B cell (primary cell): ENCODE measurements around the gene KYNU. TPM values are rescaled to one million over a fixed set of nuclear protein-coding genes. Genes with fewer than 3 reads are reported as not detected.
A peak's percentile ranks its signal among the peaks of the same experiment; 100 is the strongest.

ENCODE experiments used
- ATAC-seq: fragments of 200-7000 bp; cut with Tn5 transposase; one replicate; pipeline ENCODE4 v1.10.0; 2021; ENCODE audit warnings: low read depth, mild to moderate bottlenecking, moderate number of reproducible peaks, moderate library complexity
- CTCF ChIA-PET: fragments of 350-600 bp; sonication (Branson Sonifier 250); formaldehyde crosslinking; loops from one replicate; lab custom pipeline; 2021; ENCODE audit warnings: antibody characterized with exemption, inconsistent platforms; lab: Charles Lee
- POLR2A ChIA-PET: fragments of 350-600 bp; sonication (Branson Sonifier 250); formaldehyde crosslinking; loops from one replicate; lab custom pipeline; 2021; ENCODE audit warnings: antibody characterized with exemption; lab: Charles Lee
- DNase-seq: peaks from one replicate; pipeline ENCODE4 v3.0.0; 2013
- H2AFZ ChIP-seq: 2 replicates; pipeline ENCODE4 v1.6.1; 2012; ENCODE audit warnings: mild to moderate bottlenecking, low read depth, low read length; ENCODE audit not compliant: insufficient read depth, poor library complexity, severe bottlenecking
- H3K27ac ChIP-seq, 2 donors: 1 replicate in 1 of 2; 2 replicates in 1 of 2; pipeline ENCODE4 v1.5.1; 2012 to 2013; ENCODE audit warnings: low read length in 2 of 2, mild to moderate bottlenecking in 2 of 2, moderate library complexity in 1 of 2
- H3K27me3 ChIP-seq, 4 experiments: fragments of 200-600 bp in 1 of 4; sonication (generic) in 1 of 4; replicated peaks in 1 of 4; 1 replicate in 2 of 4; 2 replicates in 2 of 4; pipeline versions ENCODE4 v1.6.1 to v1.7.0; 2013 to 2016; ENCODE audit warnings: low read length in 3 of 4, mild to moderate bottlenecking in 2 of 4, mixed read lengths in 1 of 4, moderate library complexity in 1 of 4; ENCODE audit not compliant: insufficient read depth in 4 of 4, control insufficient read depth in 3 of 4; ENCODE audit errors: control extremely low read depth in 1 of 4
- H3K36me3 ChIP-seq, 2 experiments: replicated peaks in 1 of 2; 1 replicate in 1 of 2; 2 replicates in 1 of 2; pipeline versions ENCODE4 v1.6.1 to v1.7.1; 2013; ENCODE audit warnings: low read length in 1 of 2; ENCODE audit not compliant: insufficient read depth in 2 of 2, control insufficient read depth in 1 of 2; ENCODE audit errors: control extremely low read depth in 1 of 2, extremely low read depth in 1 of 2
- H3K4me1 ChIP-seq, 2 donors: fragments of 200-600 bp in 1 of 2; sonication (generic) in 1 of 2; 1 replicate in 1 of 2; 2 replicates in 1 of 2; pipeline versions ENCODE4 v1.5.1 to v1.6.1; 2013 to 2017; ENCODE audit warnings: low read length in 2 of 2; ENCODE audit not compliant: control insufficient read depth in 2 of 2, insufficient read depth in 2 of 2
- H3K4me2 ChIP-seq: replicated peaks from 2 replicates; pipeline ENCODE3; 2012; ENCODE audit warnings: mild to moderate bottlenecking, low read depth, low read length; ENCODE audit not compliant: poor library complexity, severe bottlenecking
- H3K4me3 ChIP-seq, 5 experiments: fragments of 200-600 bp in 1 of 5; sonication (generic) in 1 of 5; 1 replicate in 3 of 5; 2 replicates in 2 of 5; pipeline versions ENCODE4 v1.5.1 to v1.7.0; 2011 to 2016; ENCODE audit warnings: low read length in 4 of 5, mild to moderate bottlenecking in 4 of 5, low read depth in 2 of 5, control low read depth in 1 of 5, moderate library complexity in 1 of 5; ENCODE audit not compliant: insufficient read depth in 1 of 5; ENCODE audit errors: control extremely low read depth in 1 of 5, extremely low read depth in 1 of 5
- H3K79me2 ChIP-seq: fragments of 200-600 bp; sonication (generic); one replicate; pipeline ENCODE4 v1.6.0; 2016; ENCODE audit warnings: low read length; ENCODE audit not compliant: control insufficient read depth, insufficient read depth
- H3K9ac ChIP-seq: fragments of 200-600 bp; sonication (generic); 2 replicates; pipeline ENCODE4 v1.6.1; 2017; ENCODE audit warnings: mild to moderate bottlenecking, low read length, moderate library complexity
- H3K9me3 ChIP-seq, 3 donors: one replicate each; pipeline versions ENCODE4 v1.6.1 to v1.7.1; 2013; ENCODE audit warnings: low read length in 2 of 3; ENCODE audit not compliant: control insufficient read depth in 2 of 3, insufficient read depth in 1 of 3; ENCODE audit errors: control extremely low read depth in 1 of 3
- H4K20me1 ChIP-seq: 2 replicates; pipeline ENCODE4 v1.6.0; 2012; ENCODE audit warnings: mild to moderate bottlenecking, low read length; ENCODE audit not compliant: insufficient read depth, control insufficient read depth, poor library complexity, severe bottlenecking
- H3K27ac Mint-ChIP-seq: one replicate; pipeline ENCODE4 v1.8.0; 2021; ENCODE audit warnings: mixed read lengths
- H3K27me3 Mint-ChIP-seq: one replicate; pipeline ENCODE4 v1.8.0; 2021; ENCODE audit warnings: mixed read lengths
- H3K4me1 Mint-ChIP-seq: one replicate; pipeline ENCODE4 v1.8.0; 2021; ENCODE audit warnings: mixed read lengths
- H3K4me3 Mint-ChIP-seq: one replicate; pipeline ENCODE4 v1.8.0; 2021; ENCODE audit warnings: mixed read lengths
- H3K9me3 Mint-ChIP-seq: one replicate; pipeline ENCODE4 v1.8.0; 2022; ENCODE audit warnings: mixed read lengths; ENCODE audit not compliant: insufficient read depth
- CTCF ChIP-seq: fragments of 200-600 bp; IDR thresholded peaks from one replicate; pipeline ENCODE4 v1.8.0; 2022; ENCODE audit warnings: antibody characterized with exemption, mild to moderate bottlenecking
- EZH2 ChIP-seq: IDR thresholded peaks from 2 replicates; pipeline ENCODE4 v1.6.1; 2012; ENCODE audit warnings: borderline replicate concordance, low read depth, mild to moderate bottlenecking, moderate library complexity, low read length; ENCODE audit not compliant: insufficient read depth, poor library complexity, severe bottlenecking
- WGBS: methylation state at CpG from one replicate; pipeline ENCODE4 v1.1.5; 2013; ENCODE audit warnings: missing lambda C conversion rate; ENCODE audit not compliant: insufficient coverage; 5-methylcytosine and 5-hydroxymethylcytosine counted together
- intact Hi-C: fragments of 100-400 bp; cut with micrococcal nuclease; formaldehyde crosslinking; loops from one replicate; pipeline ENCODE4 v1.10.0; 2022
- polyA plus RNA-seq: library from polyadenylated mRNA; depleted of rRNA; stranded (reverse); fragments of >200 nt; gene quantifications from 2 replicates; pipeline ENCODE4 v1.2.3, GENCODE V29; 2012
- total RNA-seq, 2 donors: library from RNA; stranded (reverse); fragments of 120-200 nt in 1 of 2; gene quantifications; 1 replicate in 1 of 2; 2 replicates in 1 of 2; pipeline versions ENCODE4 v1.2.3 to v1.2.4, GENCODE V29; 2013 to 2022

The KYNU gene
- total and polyA plus RNA-seq, 2 donors (not counting 1 experiment from before 2014, with no cell fraction given) = 14.5 to 46.2 TPM

- 66% methylated on average over 2 of the region's 4 CpGs for WGBS
- H3K4me1 ChIP-seq = peaks cover 44 to 49% of the 10 kb centered on the region in 2 donors
- Mint-ChIP-seq H3K4me3 (peak overlapping the region; percentile 88), H3K9me3 (peaks cover 3% of the 10 kb centered on the region), H3K27me3 (no peaks in the 10 kb centered on the region), H3K4me1 (peaks cover 63% of the 10 kb centered on the region), H3K27ac (peak overlapping the region; percentile 72)
- TF ChIP-seq EZH2 = no peak
- no peak for TF ChIP-seq CTCF
- ATAC-seq (no peak), DNase-seq (peak; percentile 8)
- peak overlapping the region; percentile 75 for H3K9ac ChIP-seq
- ChIA-PET CTCF (interaction anchor here (1.0 to 2.1 kb wide), 4 partner anchors 13 to 150 kb away, joined by 3 to 7 read pairs (median 3); no protein-coding TSS in a partner anchor), POLR2A (no interaction called here)
- H3K79me2 ChIP-seq = peaks cover 65% of the 10 kb centered on the region
- H3K36me3 ChIP-seq = peaks cover 0 to 13% of the 10 kb centered on the region in 2 experiments
- no peaks in the 10 kb centered on the region for H3K27me3 ChIP-seq
- peak overlapping the region; percentile 9 to 85 for H3K27ac ChIP-seq
- no peaks in the 10 kb centered on the region for H4K20me1 ChIP-seq
- no peaks in the 10 kb centered on the region for H3K9me3 ChIP-seq
- peak overlapping the region in 4 of 5 experiments; percentile 58 to 80 (median 70) for H3K4me3 ChIP-seq
- peak overlapping the region; percentile 73 for H3K4me2 ChIP-seq
- H2AFZ ChIP-seq = no peak overlapping the region
- intact Hi-C loops = loop anchor here (2.0 to 5.0 kb wide), 4 partner anchors 14 to 153 kb away; no protein-coding TSS in a partner anchor
These were observed 1.7 kb downstream of the KYNU start for GRCh38 chr2:142879151-142879550.

DNA sequence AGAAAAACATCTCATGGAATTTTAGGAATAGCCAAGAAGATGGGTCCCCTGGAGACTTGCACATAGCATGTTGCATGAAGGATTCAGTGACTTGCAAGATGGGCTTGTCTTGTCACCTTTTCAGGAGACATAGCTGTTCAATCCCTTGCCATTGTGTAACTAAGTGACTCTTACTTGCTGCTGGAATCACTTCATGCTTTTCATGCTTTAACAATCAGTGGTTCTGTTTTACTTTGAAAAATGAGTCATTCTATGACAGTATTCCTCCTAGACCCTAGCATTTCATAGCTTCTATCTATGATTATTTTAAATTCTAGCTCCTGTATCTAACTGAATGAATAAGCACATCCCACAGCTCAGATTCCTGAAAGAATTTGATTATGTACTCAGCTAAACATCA lies 2.8 kb downstream of the KYNU start:
- Histone ChIP-seq H2AFZ (no peak overlapping the region), H3K79me2 (peaks cover 74% of the 10 kb centered on the region), H4K20me1 (no peaks in the 10 kb centered on the region), H3K36me3 (peaks cover 0 to 13% of the 10 kb centered on the region in 2 experiments), H3K9ac (peak overlapping the region; percentile 75), H3K9me3 (no peaks in the 10 kb centered on the region), H3K4me2 (peak overlapping the region; percentile 73), H3K4me1 (peaks cover 41 to 45% of the 10 kb centered on the region in 2 donors), H3K27ac (peak overlapping the region in 1 of 2 donors; percentile 53), H3K27me3 (no peaks in the 10 kb centered on the region), H3K4me3 (peak overlapping the region in 2 of 5 experiments; percentile 12 to 17)
- no peak for TF ChIP-seq CTCF
- TF ChIP-seq EZH2 = no peak
- ATAC-seq (no peak), DNase-seq (no peak)
- H3K27me3 Mint-ChIP-seq = no peaks in the 10 kb centered on the region
- H3K27ac Mint-ChIP-seq = peak overlapping the region; percentile 58
- intact Hi-C loops = no loop called here
- H3K9me3 Mint-ChIP-seq = peaks cover 3% of the 10 kb centered on the region
- H3K4me3 Mint-ChIP-seq = peak overlapping the region; percentile 88
- CTCF ChIA-PET = interaction anchor here (1.0 to 2.1 kb wide), 7 partner anchors 14 to 149 kb away, joined by 3 to 7 read pairs (median 3); no protein-coding TSS in a partner anchor
- peaks cover 56% of the 10 kb centered on the region for H3K4me1 Mint-ChIP-seq
- POLR2A ChIA-PET = interaction anchor here (0.6 kb wide), 1 partner anchor 12 kb away, joined by 5 read pairs; no protein-coding TSS in a partner anchor
